ACC112 (cell line): Measurements from ENCODE around the gene CERS1.

ENCODE experiments used
- H2AFZ ChIP-seq: fragments of 200-600 bp; sonication (generic); one replicate; pipeline ENCODE4 v1.6.0; 2017; ENCODE audit warnings: antibody characterized with exemption, low read length; ENCODE audit not compliant: unreplicated experiment
- H3K27ac ChIP-seq: fragments of 200-600 bp; sonication (generic); 2 replicates; pipeline ENCODE4 v1.5.1; 2014; ENCODE audit warnings: low read depth, mild to moderate bottlenecking, antibody characterized with exemption, low read length, moderate library complexity
- H3K27me3 ChIP-seq: fragments of 200-600 bp; sonication (generic); 2 replicates; pipeline ENCODE4 v1.6.1; 2014; ENCODE audit warnings: mild to moderate bottlenecking, antibody characterized with exemption, low read length, moderate library complexity, mixed read lengths; ENCODE audit not compliant: insufficient read depth
- H3K36me3 ChIP-seq: fragments of 200-600 bp; sonication (generic); 2 replicates; pipeline ENCODE4 v1.6.1; 2016; ENCODE audit warnings: mild to moderate bottlenecking, antibody characterized with exemption, low read length, moderate library complexity, mixed read lengths; ENCODE audit not compliant: insufficient read depth
- H3K4me1 ChIP-seq: fragments of 200-600 bp; sonication (generic); one replicate; pipeline ENCODE4 v1.6.1; 2016; ENCODE audit warnings: low read length, mixed read lengths; ENCODE audit not compliant: insufficient read depth, unreplicated experiment, control insufficient read depth
- H3K4me3 ChIP-seq: fragments of 200-600 bp; sonication (generic); 2 replicates; pipeline ENCODE4 v1.5.1; 2014; ENCODE audit warnings: mild to moderate bottlenecking, low read depth, low read length
- H3K79me2 ChIP-seq: fragments of 200-600 bp; sonication (generic); one replicate; pipeline ENCODE4 v1.6.0; 2016; ENCODE audit warnings: low read length; ENCODE audit not compliant: control insufficient read depth, unreplicated experiment, insufficient read depth

The CERS1 gene

DNA sequence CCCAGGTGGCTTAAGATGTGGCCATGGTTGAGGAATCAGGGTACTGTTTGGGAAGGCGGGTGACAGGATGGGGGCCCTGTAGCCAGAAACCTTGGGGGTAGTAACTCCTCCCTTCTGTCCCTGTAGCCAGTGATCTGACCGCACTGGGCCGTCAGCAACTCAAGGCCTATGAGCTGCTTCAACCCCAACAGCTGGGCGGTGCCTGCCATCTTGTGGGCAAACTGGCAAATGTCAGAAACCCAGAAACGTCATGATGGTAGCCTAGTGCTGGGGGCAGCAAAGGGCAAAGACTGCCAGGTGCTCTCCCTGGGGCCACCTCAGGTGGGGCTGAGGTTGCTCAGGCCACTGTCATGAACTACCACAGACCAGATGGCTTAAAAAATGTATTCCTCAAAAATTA is 19.7 kb upstream of the CERS1 start:
- Histone ChIP-seq H3K27ac (no peak overlapping the region), H3K79me2 (peaks cover 61% of the 10 kb centered on the region), H3K36me3 (no peaks in the 10 kb centered on the region), H3K27me3 (no peaks in the 10 kb centered on the region), H3K4me3 (no peak overlapping the region), H3K4me1 (peaks cover 5% of the 10 kb centered on the region), H2AFZ (no peak overlapping the region)

DNA sequence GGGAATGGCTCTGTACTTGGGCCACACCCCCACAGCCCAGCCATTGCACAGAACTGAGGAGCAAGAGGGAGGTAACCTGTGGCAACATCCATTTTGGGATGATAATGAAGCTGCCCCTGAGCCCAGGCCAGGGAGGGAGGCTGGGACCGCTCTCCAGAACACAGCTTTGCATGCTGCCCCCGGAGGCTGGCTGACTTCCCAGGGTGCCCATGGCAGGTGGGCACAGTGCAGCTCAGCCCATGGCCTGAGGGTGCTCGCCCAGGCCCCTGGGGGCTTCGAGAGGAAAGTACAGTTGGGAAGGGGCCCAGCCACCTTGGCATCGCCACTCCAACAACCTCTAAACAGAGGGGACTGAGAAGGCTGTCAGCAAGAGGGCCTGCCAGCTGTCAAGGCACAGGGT is 17.5 kb upstream of the CERS1 start:
- Histone ChIP-seq H3K27ac (no peak overlapping the region), H3K79me2 (peaks cover 46% of the 10 kb centered on the region), H3K36me3 (no peaks in the 10 kb centered on the region)

DNA sequence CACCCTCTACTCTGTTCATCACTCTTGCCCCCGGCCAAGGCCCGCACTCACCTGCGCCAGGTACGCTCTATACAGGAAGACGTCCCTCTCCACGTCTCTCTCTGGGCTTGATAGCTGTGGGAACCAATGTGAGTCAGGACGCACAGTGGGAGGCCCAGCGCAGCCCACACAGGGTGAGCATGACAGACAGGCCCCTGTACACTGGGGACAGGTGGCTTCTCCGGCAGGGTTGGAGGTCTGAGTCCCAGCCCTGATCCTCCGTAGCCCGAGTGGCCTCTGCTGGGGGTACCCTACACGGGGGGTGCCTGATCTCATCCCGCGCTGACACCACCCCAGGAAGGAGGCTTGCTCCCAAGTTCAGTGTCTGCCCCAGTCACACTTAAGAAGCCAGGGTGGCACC is 17.0 kb upstream of the CERS1 start:
- Histone ChIP-seq H3K4me1 (no peaks in the 10 kb centered on the region), H2AFZ (no peak overlapping the region), H3K79me2 (peaks cover 42% of the 10 kb centered on the region), H3K27me3 (no peaks in the 10 kb centered on the region), H3K36me3 (no peaks in the 10 kb centered on the region), H3K27ac (no peak overlapping the region), H3K4me3 (no peak overlapping the region)

More for the DNA sequence above, 17.5 kb upstream of the CERS1 start:
- Histone ChIP-seq H3K27me3 (no peaks in the 10 kb centered on the region), H3K4me3 (no peak overlapping the region), H2AFZ (no peak overlapping the region), H3K4me1 (no peaks in the 10 kb centered on the region)

DNA sequence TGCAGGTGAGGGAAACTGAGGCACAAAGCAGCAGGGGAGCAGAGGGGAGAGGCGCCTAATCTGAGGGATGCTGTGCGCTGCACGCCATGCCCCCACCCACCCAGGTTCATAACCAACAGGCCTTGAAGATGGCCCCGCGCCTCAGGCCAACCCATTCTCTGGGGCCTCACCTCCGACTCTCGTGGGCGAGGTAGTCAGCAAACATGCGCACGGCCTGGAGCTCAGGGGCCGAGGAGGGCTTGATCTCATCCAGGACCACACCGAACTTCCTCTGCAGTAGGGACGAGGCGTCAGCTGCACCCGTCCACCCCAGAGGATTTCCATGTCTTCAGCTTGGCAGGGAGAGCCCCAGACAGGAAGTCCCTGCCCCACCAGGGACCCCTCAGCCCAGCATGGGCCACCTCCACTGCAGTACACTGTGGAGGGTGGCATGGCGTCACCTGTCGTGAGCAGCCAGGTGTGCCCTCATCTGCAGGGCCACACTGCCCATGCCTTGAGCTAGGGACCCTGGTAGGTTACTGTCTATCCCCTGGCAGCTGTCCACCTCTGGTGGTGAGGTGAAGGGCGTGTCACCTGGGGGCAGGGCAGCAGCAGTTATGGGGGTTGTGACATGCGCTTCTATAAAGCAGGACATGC is 15.0 kb upstream of the CERS1 start:
- Histone ChIP-seq H3K36me3 (no peaks in the 10 kb centered on the region), H3K4me3 (no peak overlapping the region), H3K27ac (no peak overlapping the region), H3K79me2 (peaks cover 25% of the 10 kb centered on the region), H3K4me1 (no peaks in the 10 kb centered on the region), H3K27me3 (no peaks in the 10 kb centered on the region), H2AFZ (no peak overlapping the region)

DNA sequence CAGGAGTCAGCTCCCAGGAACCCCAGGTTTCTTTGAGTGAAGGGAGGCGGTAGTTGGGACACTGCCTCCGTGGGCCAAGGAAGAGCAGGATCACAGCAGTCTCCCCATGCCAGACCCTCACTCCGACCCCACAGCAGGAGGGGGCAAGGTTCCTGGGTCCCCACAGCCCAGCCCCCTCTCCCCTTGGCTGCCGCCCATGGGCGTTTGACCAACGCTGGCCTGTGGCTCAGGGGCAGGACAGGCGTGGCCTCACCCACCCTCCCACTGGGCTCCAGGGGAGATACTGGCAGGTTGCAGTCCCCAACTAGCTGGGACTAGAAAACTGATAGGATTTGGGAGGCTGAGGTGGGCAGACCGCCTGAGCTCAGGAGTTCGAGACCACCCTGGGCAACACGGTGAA is 14.1 kb upstream of the CERS1 start:
- peaks cover 16% of the 10 kb centered on the region for H3K79me2 ChIP-seq
- H3K4me3 ChIP-seq, result no peak overlapping the region
- H3K27ac ChIP-seq, result no peak overlapping the region
- no peaks in the 10 kb centered on the region for H3K4me1 ChIP-seq
- no peaks in the 10 kb centered on the region for H3K36me3 ChIP-seq
- no peak overlapping the region for H2AFZ ChIP-seq
- H3K27me3 ChIP-seq, result no peaks in the 10 kb centered on the region

DNA sequence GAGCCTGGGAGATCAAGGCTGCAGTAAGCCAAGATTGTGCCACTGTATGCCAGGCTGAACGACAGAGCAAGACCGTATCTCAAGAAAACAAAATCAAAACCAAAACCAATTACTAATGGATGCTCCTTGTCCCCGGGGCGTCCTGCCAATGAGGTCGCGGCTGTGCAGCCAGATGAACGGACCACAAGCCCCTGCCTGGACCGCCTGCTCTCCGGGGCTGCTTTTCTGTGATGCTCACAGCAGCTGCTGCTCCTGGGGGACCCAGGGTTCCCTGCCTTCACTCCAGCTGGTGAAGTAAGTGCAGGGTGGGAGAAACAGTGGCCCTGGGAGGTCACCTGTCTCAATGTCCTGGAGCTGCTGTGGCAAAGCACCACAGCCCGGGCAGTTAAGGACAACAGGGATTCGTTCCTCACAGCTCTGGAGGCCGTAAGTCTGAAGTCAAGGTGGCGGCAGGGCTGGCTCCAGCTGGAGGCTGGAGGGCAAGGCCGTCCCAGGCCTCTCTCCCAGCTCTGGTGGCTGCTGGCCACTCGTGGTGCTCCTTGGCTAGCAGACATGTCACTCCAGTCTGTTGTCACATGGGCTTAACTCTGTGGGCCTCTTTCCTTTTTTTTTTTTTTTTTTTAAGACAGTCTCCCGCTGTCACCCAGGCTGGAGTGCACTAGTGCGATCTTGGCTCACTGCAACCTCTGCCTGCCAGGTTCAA is 13.1 kb upstream of the CERS1 start:
- Histone ChIP-seq H2AFZ (no peak overlapping the region), H3K4me1 (no peaks in the 10 kb centered on the region), H3K27ac (no peak overlapping the region), H3K36me3 (no peaks in the 10 kb centered on the region), H3K27me3 (no peaks in the 10 kb centered on the region), H3K4me3 (no peak overlapping the region), H3K79me2 (peaks cover 11% of the 10 kb centered on the region)

DNA sequence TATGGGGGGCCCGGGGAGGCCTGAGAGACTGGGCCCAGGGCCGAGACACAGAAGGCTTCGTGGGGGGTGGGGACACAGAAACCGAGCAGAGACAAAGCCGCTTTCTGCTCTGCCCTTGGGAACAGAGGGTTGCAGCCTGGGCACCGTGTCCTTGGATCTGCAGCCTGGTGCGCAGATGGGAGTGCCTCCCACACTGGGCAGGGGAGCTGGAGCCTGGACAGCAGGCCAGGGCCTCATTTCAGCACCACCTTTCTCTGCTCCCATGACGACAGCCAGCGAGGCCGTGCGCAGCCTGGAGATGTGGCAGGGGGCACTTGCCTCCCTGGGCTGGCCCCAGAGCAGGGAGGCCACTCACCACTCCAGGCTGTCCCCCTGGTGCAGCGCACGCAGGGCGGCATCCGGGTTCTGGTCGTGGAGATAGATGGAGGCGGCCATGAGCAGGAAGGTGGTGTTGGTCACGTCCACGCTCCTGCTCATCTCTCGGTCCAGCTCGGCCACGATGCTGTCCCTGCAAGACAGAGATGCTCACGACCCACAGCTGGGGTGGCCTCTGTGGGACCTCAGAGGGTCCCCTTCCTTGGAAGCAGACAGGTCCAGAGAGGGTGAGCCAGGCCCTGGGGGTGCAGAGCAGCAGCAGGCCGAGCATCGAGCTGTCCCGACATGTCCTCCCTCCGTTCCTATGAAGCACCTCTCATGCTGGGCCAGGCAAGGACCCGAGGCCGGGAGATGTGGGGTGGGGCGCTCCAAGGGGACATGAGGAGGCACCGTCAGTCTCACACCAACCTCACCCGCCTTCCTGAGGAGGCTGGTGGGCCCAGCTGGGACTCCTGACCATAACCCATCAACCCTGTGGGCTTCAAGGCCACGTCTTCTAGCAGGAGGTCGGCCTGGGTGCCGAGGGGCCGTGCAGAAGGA is 10.9 kb upstream of the CERS1 start:
- Histone ChIP-seq H3K4me1 (no peaks in the 10 kb centered on the region), H2AFZ (no peak overlapping the region), H3K79me2 (no peaks in the 10 kb centered on the region), H3K4me3 (no peak overlapping the region), H3K27ac (no peak overlapping the region), H3K27me3 (no peaks in the 10 kb centered on the region), H3K36me3 (no peaks in the 10 kb centered on the region)

DNA sequence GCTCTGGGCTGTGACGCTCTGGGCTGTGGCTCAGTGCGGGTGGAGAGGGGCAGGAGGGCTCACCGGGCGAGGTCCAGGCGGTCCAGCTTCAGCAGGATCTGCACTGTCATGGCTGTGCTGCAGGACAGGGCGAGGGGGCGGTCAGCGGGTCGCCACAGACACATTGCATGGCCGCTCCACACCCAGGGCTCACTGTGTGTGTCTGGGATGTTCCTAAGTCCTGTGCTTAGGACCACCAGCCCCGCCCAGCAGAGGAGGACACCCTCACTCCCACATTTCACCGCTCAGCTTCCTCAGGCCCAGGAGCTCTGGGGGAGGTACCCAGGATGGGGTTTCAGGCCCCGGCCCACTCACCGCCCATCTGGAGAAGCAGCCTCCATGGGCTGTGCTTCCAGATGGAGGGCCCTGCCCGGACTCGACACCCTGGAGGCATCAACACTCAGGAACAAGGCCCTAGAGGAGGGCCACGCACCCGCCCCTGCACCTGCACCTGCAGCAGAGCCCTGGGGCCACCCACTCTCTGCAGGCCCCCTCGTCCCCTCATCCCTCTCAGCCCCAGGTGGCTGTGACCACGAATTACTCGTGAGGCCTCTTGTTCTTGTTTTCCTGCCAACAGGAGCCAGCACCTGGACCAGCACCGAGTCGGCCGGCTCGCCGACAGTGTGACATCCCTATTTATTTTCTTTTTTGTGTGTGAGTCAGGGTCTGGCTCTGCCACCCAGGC is 9.7 kb upstream of the CERS1 start:
- Histone ChIP-seq H3K36me3 (no peaks in the 10 kb centered on the region), H3K79me2 (no peaks in the 10 kb centered on the region), H3K4me3 (no peak overlapping the region), H3K27ac (no peak overlapping the region), H3K27me3 (no peaks in the 10 kb centered on the region), H3K4me1 (no peaks in the 10 kb centered on the region), H2AFZ (no peak overlapping the region)

DNA sequence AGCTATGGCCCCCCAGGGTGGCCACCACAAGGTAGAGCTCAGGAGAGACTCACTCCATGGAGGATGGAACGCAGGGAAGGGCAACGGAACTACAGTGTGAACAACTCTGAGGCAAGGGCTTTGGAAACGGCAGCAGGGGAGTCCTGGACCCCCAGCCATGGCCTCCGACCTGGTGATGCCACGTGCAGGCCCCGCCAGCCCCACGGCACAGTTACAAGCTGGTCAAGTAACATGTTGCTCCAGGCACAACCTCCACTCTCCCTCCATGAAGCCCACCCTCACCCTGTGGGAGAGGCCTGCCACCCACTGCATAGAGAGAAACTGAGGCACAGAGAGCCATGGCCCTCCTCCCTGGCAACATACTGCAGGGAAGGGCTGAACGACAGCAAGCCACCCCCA is 9.1 kb upstream of the CERS1 start:
- Histone ChIP-seq H3K4me3 (no peak overlapping the region), H3K27me3 (no peaks in the 10 kb centered on the region), H3K36me3 (no peaks in the 10 kb centered on the region), H3K27ac (no peak overlapping the region), H3K4me1 (no peaks in the 10 kb centered on the region), H2AFZ (no peak overlapping the region), H3K79me2 (no peaks in the 10 kb centered on the region)

DNA sequence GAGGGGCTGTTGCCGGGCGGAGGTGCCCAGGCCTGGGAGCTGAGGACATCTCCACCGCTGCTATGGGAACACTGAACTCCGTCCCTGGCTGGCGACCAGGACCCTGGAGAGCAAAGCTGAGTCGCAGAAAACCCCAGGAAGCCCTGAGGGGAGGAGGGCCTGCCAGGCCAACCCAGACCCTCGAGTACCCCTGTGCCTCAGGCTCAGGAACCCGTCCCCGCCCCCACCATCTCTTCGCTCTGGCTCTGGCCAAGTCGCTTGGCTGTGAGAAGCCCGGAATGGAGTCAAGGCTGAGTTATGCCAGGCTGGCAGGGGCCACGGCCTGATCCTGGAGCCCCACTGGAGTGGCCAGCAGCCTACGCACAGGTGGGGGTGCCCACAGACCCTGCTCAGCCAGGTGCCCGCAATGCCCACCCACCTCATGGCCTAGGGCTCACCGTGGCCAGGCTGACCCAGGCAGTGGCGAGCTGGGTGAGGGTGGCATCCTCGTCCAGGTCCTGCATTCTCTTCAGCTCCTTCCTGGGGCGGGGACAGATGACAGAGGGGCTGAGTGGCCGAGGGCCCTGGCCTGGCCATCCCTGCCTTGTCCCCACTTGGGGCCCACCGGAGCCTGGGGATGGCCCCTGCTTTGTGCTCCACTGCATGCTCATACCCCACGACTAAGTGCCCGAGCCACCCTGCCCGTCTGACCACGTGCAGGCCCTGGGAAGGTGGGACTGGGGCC is 8.5 kb upstream of the CERS1 start:
- Histone ChIP-seq H3K27ac (no peak overlapping the region), H3K79me2 (no peaks in the 10 kb centered on the region), H3K36me3 (no peaks in the 10 kb centered on the region), H3K4me3 (no peak overlapping the region), H3K27me3 (no peaks in the 10 kb centered on the region), H2AFZ (no peak overlapping the region), H3K4me1 (no peaks in the 10 kb centered on the region)
